Measurements from ENCODE around the gene SLC22A2.

DNA sequence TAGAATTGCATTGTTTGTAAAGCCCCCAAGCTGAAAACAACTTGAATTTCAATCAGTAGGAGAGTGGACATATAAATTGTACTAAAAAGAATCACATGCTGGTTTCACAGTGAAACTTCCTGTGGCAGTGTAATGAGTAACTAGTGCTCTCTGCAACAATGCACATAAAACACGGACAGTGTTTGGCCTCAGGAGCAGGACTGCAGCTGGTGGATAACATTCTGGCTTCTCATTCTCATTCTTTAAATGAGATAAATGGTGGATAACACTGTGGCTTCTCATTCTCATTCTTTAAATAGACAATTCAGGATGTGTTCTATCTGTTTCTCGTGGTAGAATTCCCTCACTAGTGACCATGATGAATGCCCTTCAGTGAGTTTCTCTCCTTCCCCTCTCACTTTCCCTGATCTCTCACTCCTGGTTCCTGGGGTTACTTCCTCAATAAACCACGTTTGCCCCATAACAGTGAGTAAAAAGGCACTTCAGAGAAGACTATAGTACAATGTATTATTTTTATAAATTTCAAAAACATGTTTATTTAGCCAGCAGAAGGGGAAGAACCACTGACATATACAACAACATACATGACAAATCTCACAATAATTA, 59.9 kb downstream of the SLC22A2 start:
- TF ChIP-seq, protein P1, sequence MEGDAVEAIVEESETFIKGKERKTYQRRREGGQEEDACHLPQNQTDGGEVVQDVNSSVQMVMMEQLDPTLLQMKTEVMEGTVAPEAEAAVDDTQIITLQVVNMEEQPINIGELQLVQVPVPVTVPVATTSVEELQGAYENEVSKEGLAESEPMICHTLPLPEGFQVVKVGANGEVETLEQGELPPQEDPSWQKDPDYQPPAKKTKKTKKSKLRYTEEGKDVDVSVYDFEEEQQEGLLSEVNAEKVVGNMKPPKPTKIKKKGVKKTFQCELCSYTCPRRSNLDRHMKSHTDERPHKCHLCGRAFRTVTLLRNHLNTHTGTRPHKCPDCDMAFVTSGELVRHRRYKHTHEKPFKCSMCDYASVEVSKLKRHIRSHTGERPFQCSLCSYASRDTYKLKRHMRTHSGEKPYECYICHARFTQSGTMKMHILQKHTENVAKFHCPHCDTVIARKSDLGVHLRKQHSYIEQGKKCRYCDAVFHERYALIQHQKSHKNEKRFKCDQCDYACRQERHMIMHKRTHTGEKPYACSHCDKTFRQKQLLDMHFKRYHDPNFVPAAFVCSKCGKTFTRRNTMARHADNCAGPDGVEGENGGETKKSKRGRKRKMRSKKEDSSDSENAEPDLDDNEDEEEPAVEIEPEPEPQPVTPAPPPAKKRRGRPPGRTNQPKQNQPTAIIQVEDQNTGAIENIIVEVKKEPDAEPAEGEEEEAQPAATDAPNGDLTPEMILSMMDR (IDR thresholded peaks at IDR 0.05): no peak
- TF ChIP-seq POLR2A (IDR thresholded peaks at IDR 0.05): no peak

Measured in lower leg skin (tissue), 3 donors.